Skeletal muscle tissue (tissue), 4 donors: Measurements from ENCODE around the gene KLHL22. TPM values are rescaled to one million over a fixed set of nuclear protein-coding genes. Genes with fewer than 3 reads are reported as not detected.
"Not testable (repeated sequence)": the region's sequence is repeated elsewhere in the genome, so short reads cannot be mapped to it uniquely, and the experiment has no call there.

Source experiments
- H3K27ac ChIP-seq: one replicate; pipeline ENCODE4 v1.7.0; 2013; ENCODE audit warnings: mild to moderate bottlenecking, low read depth, low read length, inconsistent platforms
- H3K27me3 ChIP-seq, 3 donors: one replicate each; pipeline ENCODE4 v1.7.0; 2013; ENCODE audit warnings: low read length in 3 of 3; ENCODE audit not compliant: control insufficient read depth in 3 of 3, insufficient read depth in 3 of 3
- H3K36me3 ChIP-seq, 3 donors: one replicate each; pipeline ENCODE4 v1.7.0; 2013; ENCODE audit warnings: low read length in 3 of 3; ENCODE audit not compliant: control insufficient read depth in 3 of 3, insufficient read depth in 3 of 3
- H3K4me1 ChIP-seq, 3 donors: one replicate each; pipeline ENCODE4 v1.7.0; 2013; ENCODE audit warnings: low read length in 3 of 3, mild to moderate bottlenecking in 3 of 3; ENCODE audit not compliant: control insufficient read depth in 3 of 3, insufficient read depth in 3 of 3
- H3K4me3 ChIP-seq, 3 donors: one replicate each; pipeline ENCODE4 v1.7.0; 2013; ENCODE audit warnings: low read length in 3 of 3
- H3K9ac ChIP-seq, 3 donors: one replicate each; pipeline ENCODE4 v1.7.0; 2013; ENCODE audit warnings: low read length in 3 of 3, mild to moderate bottlenecking in 3 of 3, moderate library complexity in 2 of 3, low read depth in 1 of 3
- H3K9me3 ChIP-seq, 3 donors: one replicate each; pipeline ENCODE4 v1.7.0; 2013; ENCODE audit warnings: low read length in 3 of 3; ENCODE audit not compliant: control insufficient read depth in 3 of 3
- total RNA-seq: library from RNA; depleted of rRNA; stranded (reverse); fragments of >200 nt; gene quantifications from one replicate; pipeline ENCODE4 v1.2.3, GENCODE V29; 2014
- donor health status: Osteomylitis.

KLHL22 gene
- total RNA-seq, 1 donor from 2014 or later = 35.5 TPM

DNA sequence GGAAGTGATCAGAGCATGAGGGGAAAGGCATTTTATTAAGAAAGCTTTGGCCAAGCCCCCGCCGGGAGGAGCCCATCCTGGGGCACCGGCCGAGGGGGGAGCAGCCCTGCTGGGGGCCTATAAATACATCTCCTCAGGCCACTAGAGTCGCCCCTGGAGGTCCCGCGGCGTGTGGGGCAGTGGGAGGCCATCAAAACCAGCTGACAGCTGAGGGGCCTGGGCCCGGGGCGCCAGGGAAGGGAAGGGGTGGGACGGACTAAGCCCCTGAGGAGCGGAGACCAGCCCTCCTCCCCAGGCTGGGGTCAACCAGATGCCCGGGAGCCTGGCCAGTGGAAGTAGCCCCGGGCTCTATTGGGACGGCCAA is 71.0 kb downstream of the KLHL22 start:
- peaks cover 18 to 23% (median 22%) of the 10 kb centered on the region in 3 donors for H3K4me1 ChIP-seq
- H3K36me3 ChIP-seq = peaks cover 0 to 4% (median 3%) of the 10 kb centered on the region in 3 donors
- H3K27me3 ChIP-seq = peaks cover 0 to 6% (median 0%) of the 10 kb centered on the region in 3 donors
- H3K9ac ChIP-seq = no peak overlapping the region
- H3K4me3 ChIP-seq = no peak overlapping the region
- H3K9me3 ChIP-seq = no peaks in the 10 kb centered on the region
- no peak overlapping the region for H3K27ac ChIP-seq

GRCh38 chr22:20423906-20424551 is 71.6 kb downstream of the KLHL22 start:
- Histone ChIP-seq H3K4me3 (no peak overlapping the region), H3K27ac (no peak overlapping the region), H3K9ac (peak overlapping the region in 1 of 3 donors; percentile 25), H3K4me1 (peaks cover 18 to 23% (median 22%) of the 10 kb centered on the region in 3 donors), H3K27me3 (peaks cover 0 to 6% (median 0%) of the 10 kb centered on the region in 3 donors), H3K9me3 (no peaks in the 10 kb centered on the region), H3K36me3 (peaks cover 0 to 4% (median 3%) of the 10 kb centered on the region in 3 donors)

DNA sequence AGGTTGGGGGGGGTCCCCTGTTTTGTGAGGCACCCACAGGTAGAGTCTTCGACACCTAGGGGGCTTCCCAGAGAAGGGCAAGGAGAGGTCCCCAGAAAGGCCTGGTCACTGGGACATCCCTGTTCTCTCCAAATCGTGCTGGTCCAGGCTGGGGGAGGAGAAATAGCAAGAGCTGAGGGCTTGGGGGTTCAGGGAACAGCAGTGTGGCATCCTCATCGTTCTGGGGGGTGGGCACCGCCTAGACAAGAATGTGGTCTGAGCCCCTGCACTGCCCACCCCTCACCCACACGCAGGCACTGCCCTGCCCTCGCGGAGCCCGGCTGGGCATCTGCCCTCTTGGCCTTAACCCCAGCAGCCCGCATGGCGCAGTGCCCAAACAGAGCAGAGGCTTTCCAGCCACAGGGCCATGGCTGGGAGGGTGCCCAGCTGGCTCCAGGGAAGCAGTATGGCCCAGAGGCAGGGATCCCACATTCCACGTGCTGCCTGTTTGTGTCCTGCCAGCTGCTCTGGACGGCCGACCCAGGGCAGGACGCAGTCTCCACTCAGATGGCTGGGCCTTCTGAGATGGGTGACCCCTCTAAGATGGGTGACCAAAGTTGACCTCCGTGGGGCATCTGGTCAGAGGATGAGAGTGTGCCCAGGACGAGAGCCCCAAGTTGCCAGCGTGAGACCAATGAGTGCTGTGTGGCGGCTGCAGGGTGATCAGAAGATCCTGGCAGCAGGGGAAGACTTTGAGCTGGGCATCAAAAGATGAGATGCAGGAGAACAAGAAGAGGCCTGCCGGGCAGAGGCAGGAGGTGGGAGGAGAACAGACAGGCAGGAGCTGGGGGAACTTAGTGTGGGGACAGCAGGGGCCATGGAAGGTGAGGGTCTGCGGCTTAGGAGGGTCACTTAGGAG is 72.3 kb downstream of the KLHL22 start:
- H3K9ac ChIP-seq = peak overlapping the region in 1 of 3 donors; percentile 25
- H3K4me3 ChIP-seq = no peak overlapping the region
- no peak overlapping the region for H3K27ac ChIP-seq
- H3K36me3 ChIP-seq = peaks cover 0 to 3% (median 0%) of the 10 kb centered on the region in 3 donors
- no peaks in the 10 kb centered on the region for H3K9me3 ChIP-seq
- H3K4me1 ChIP-seq = peaks cover 20 to 27% (median 25%) of the 10 kb centered on the region in 3 donors
- peaks cover 0 to 6% (median 0%) of the 10 kb centered on the region in 3 donors for H3K27me3 ChIP-seq

GRCh38 chr22:20422271-20423007 is 73.2 kb downstream of the KLHL22 start:
- Histone ChIP-seq H3K9me3 (no peaks in the 10 kb centered on the region), H3K9ac (no peak overlapping the region), H3K4me1 (peaks cover 21 to 28% (median 25%) of the 10 kb centered on the region in 3 donors), H3K27ac (no peak overlapping the region), H3K36me3 (peaks cover 0 to 3% (median 0%) of the 10 kb centered on the region in 3 donors), H3K4me3 (no peak overlapping the region), H3K27me3 (peaks cover 0 to 6% (median 0%) of the 10 kb centered on the region in 3 donors)

DNA sequence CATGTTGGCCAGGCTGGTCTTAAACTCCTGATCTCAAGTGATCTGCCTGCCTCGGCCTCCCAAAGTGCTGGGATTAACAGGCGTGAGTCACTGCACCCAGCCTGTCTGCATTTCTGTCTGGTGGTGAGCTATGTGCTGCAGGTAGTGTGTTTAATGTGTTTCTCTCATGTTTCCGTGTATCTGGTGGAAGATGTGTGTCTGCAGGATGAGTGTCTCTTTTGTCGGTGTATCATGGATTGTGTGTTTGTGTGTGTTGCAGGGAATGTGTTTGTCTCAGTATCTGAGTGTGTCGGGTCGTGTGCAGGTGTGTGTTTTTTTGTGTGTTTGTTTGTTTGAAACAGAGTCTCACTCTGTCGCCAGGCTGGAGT is 74.1 kb downstream of the KLHL22 start:
- Histone ChIP-seq H3K9me3 (no peaks in the 10 kb centered on the region), H3K9ac (no peak overlapping the region), H3K4me3 (no peak overlapping the region), H3K27ac (no peak overlapping the region), H3K27me3 (peaks cover 0 to 6% (median 0%) of the 10 kb centered on the region in 3 donors), H3K4me1 (peaks cover 21 to 28% (median 25%) of the 10 kb centered on the region in 3 donors), H3K36me3 (no peaks in the 10 kb centered on the region)

DNA sequence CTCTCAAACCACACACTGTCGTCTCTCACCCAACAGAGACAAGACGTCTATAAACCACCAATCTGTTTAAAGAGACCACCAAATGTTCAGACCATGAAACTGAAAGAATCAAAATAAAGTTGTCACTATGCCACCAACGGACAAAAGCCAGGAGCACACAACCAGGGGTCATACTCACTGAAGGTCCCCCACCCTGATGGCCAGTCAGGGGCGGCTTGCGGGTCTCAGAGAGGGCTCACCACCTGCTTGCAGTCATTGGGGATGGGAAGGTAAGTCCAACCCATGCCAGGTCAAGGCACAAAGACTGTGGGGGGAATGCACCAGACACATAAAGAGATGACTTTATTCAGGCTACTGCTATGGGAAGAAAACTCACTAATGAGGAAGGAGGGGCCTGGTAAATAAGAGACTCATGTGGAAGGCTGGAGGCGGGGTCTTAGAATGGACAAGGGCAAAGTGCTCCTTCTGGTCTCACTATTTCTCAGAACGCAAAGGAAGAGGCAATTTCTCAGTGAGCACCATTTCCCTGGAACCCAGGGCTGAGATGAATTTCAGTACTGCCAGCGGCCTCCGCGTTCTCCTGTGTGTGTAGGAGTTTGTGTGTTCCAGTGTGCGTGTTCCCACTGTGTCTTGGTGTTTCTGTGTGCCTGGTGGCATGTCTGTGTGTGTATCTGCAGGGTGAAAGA is 75.3 kb downstream of the KLHL22 start:
- Histone ChIP-seq H3K27ac (no peak overlapping the region), H3K36me3 (no peaks in the 10 kb centered on the region), H3K9ac (no peak overlapping the region), H3K4me1 (peaks cover 21 to 28% (median 25%) of the 10 kb centered on the region in 3 donors), H3K27me3 (peaks cover 0 to 6% (median 0%) of the 10 kb centered on the region in 3 donors), H3K4me3 (no peak overlapping the region), H3K9me3 (no peaks in the 10 kb centered on the region)

- H3K9ac ChIP-seq = no peak overlapping the region
- no peak overlapping the region for H3K27ac ChIP-seq
- H3K9me3 ChIP-seq = no peaks in the 10 kb centered on the region
- H3K27me3 ChIP-seq = no peaks in the 10 kb centered on the region
- H3K36me3 ChIP-seq = no peaks in the 10 kb centered on the region
- H3K4me3 ChIP-seq = no peak overlapping the region
- H3K4me1 ChIP-seq = peaks cover 21 to 28% (median 25%) of the 10 kb centered on the region in 3 donors
These were observed 76.0 kb downstream of the KLHL22 start for GRCh38 chr22:20419664-20419951.

DNA sequence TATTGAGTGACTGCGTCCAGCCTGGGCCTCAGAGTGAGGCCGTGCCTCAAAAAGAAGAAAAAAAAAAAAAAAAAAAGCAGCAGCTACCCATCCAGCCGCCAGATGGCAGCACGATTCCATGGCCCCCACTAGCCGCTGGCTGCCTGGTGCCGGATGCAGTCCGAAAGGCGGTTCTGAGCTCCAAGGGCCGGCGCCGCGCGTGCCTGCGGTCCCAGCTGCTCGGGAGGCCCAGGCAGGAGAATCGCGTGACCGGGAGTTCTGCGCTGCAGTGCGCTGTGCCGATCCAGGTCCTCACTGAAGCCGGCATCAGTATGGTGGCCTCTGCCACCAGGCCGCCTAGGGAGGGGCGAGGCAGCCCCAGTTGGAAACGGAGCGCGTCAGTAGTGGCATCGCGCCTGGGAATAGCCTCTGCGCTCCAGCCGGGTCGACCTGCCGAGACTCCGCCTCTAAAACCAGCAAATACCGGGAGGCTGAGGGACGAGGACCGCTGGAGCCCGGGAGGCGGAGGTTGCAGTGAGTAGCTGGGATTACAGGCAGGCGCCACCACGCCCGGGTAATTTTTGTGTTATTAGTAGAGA is 77.3 kb downstream of the KLHL22 start:
- no peak overlapping the region for H3K27ac ChIP-seq
- H3K36me3 ChIP-seq = no peaks in the 10 kb centered on the region
- H3K27me3 ChIP-seq = no peaks in the 10 kb centered on the region
- peak overlapping the region in 2 of 3 donors; percentile 57 to 71 for H3K9ac ChIP-seq
- H3K9me3 ChIP-seq = no peaks in the 10 kb centered on the region
- peak overlapping the region; percentile 49 to 69 (median 67) for H3K4me3 ChIP-seq
- H3K4me1 ChIP-seq = peaks cover 11 to 17% (median 15%) of the 10 kb centered on the region in 3 donors

DNA sequence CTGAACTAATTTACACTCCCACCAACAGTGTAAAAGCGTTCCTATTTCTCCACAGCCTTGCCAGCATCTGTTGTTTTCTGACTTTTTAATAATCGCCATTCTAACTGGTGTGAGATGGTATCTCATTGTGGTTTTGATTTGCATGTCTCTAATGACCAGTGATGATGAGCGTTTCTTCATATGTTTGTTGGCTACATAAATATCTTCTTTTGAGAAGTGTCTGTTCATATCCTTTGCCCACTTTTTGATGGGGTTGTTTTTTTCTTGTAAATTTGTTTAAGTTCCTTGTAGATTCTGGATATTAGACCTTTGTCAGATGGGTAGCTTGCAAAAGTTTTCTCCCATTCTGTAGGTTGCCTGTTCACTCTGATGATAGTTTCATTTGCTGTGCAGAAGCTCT is 79.9 kb downstream of the KLHL22 start:
- H3K9me3 ChIP-seq, H3K4me1 ChIP-seq, H3K27ac ChIP-seq, H3K36me3 ChIP-seq, H3K4me3 ChIP-seq, H3K27me3 ChIP-seq, H3K9ac ChIP-seq: not testable (repeated sequence)
